MCF 10A (cell line): Measurements from ENCODE around the gene TAPBPL. TPM values are rescaled to one million over a fixed set of nuclear protein-coding genes. Genes with fewer than 3 reads are reported as not detected.

Experiments used
- BruUV-seq: library from RNA; stranded (reverse); fragments of 400-500 nt; replicated peaks from 2 replicates; lab custom pipeline; 2021; lab: Mats Ljungman, UMichigan
- CTCF ChIA-PET: fragments of 300-600 bp; sonication (Branson Sonifier 250); formaldehyde crosslinking; extraction: SDS; loops from one replicate; lab custom pipeline; 2021; ENCODE audit warnings: antibody characterized with exemption, inconsistent platforms; lab: Yijun Ruan, JAX
- POLR2A ChIA-PET: fragments of 300-600, 350-650 bp; sonication (Branson Sonifier 250); formaldehyde crosslinking; extraction: SDS; loops from one replicate; lab custom pipeline; 2020; ENCODE audit warnings: antibody characterized with exemption, inconsistent platforms; lab: Yijun Ruan, JAX
- DNase-seq: peaks from one replicate; pipeline ENCODE4 v3.0.0-alpha.2; 2018; ENCODE audit not compliant: unreplicated experiment
- H3K27ac Mint-ChIP-seq: one replicate; pipeline ENCODE4 v1.8.0; 2022; ENCODE audit warnings: mild to moderate bottlenecking, low read depth, mixed read lengths; ENCODE audit not compliant: unreplicated experiment
- H3K27me3 Mint-ChIP-seq: one replicate; pipeline ENCODE4 v1.8.0; 2022; ENCODE audit warnings: mixed read lengths; ENCODE audit not compliant: insufficient read depth, unreplicated experiment
- H3K36me3 Mint-ChIP-seq: one replicate; pipeline ENCODE4 v1.8.0; 2022; ENCODE audit warnings: mild to moderate bottlenecking, moderate library complexity, mixed read lengths; ENCODE audit not compliant: insufficient read depth, unreplicated experiment
- H3K4me1 Mint-ChIP-seq: one replicate; pipeline ENCODE4 v1.8.0; 2022; ENCODE audit warnings: mixed read lengths; ENCODE audit not compliant: insufficient read depth, unreplicated experiment
- H3K4me3 Mint-ChIP-seq: one replicate; pipeline ENCODE4 v1.8.0; 2022; ENCODE audit warnings: mild to moderate bottlenecking, moderate library complexity, mixed read lengths; ENCODE audit not compliant: unreplicated experiment
- H3K9me3 Mint-ChIP-seq: one replicate; pipeline ENCODE4 v1.8.0; 2022; ENCODE audit warnings: mixed read lengths; ENCODE audit not compliant: unreplicated experiment
- CTCF ChIP-seq: fragments of 200-600 bp; IDR thresholded peaks from one replicate; pipeline ENCODE4 v1.8.0; 2022; ENCODE audit warnings: antibody characterized with exemption, mild to moderate bottlenecking; ENCODE audit not compliant: unreplicated experiment
- intact Hi-C: fragments of 100-400 bp; cut with micrococcal nuclease; formaldehyde crosslinking; loops from 2 replicates; pipeline ENCODE4 v1.14.1; 2022
- total RNA-seq: library from RNA; stranded (reverse); gene quantifications from 2 replicates; pipeline ENCODE4 v1.2.3, GENCODE V29; 2022

TAPBPL gene
- total RNA-seq, 1 experiment from 2014 or later, result 8.1 TPM

- peak overlapping the region; percentile 60 for H3K4me3 Mint-ChIP-seq
- no TSS peak for BruUV-seq
- no peaks in the 10 kb centered on the region for H3K36me3 Mint-ChIP-seq
- H3K27me3 Mint-ChIP-seq, result no peaks in the 10 kb centered on the region
- intact Hi-C loops, result loop anchor here (1.0 kb wide), 1 partner anchor 21 kb away; no protein-coding TSS in a partner anchor
- no peaks in the 10 kb centered on the region for H3K9me3 Mint-ChIP-seq
- H3K27ac Mint-ChIP-seq, result peak overlapping the region; percentile 81
- no peak for TF ChIP-seq CTCF
- POLR2A ChIA-PET, result interaction anchor here (1.8 to 2.2 kb wide), 2 partner anchors 21 to 55 kb away, joined by 5 to 6 read pairs; partner anchors contain the start of genes SCNN1A and TAPBPL
- CTCF ChIA-PET, result no interaction called here
- H3K4me1 Mint-ChIP-seq, result peaks cover 17% of the 10 kb centered on the region
- peak; percentile 99 for DNase-seq
These were observed 21.5 kb upstream of the TAPBPL start for GRCh38 chr12:6430124-6430989.

GRCh38 chr12:6432991-6433390 is 18.9 kb upstream of the TAPBPL start:
- H3K9me3 Mint-ChIP-seq, result no peaks in the 10 kb centered on the region
- no peak for DNase-seq
- H3K36me3 Mint-ChIP-seq, result no peaks in the 10 kb centered on the region
- no peaks in the 10 kb centered on the region for H3K27me3 Mint-ChIP-seq
- no peak overlapping the region for H3K4me3 Mint-ChIP-seq
- no peak overlapping the region for H3K27ac Mint-ChIP-seq
- intact Hi-C loops, result no loop called here
- no peak for TF ChIP-seq CTCF
- no TSS peak for BruUV-seq
- peaks cover 17% of the 10 kb centered on the region for H3K4me1 Mint-ChIP-seq
- CTCF ChIA-PET, result interaction anchor here (0.6 to 1.4 kb wide), 4 partner anchors 9 to 124 kb away, joined by 3 to 16 read pairs (median 3); no protein-coding TSS in a partner anchor
- POLR2A ChIA-PET, result interaction anchor here (0.7 to 4.4 kb wide), 3 partner anchors 15 to 60 kb away, joined by 3 to 23 read pairs (median 3); partner anchors contain the start of genes MRPL51 and TAPBPL

- Mint-ChIP-seq H3K9me3 (no peaks in the 10 kb centered on the region), H3K27ac (no peak overlapping the region), H3K4me3 (no peak overlapping the region), H3K27me3 (no peaks in the 10 kb centered on the region), H3K4me1 (peaks cover 17% of the 10 kb centered on the region), H3K36me3 (no peaks in the 10 kb centered on the region)
- intact Hi-C loops, result no loop called here
- DNase-seq, result no peak
- no peak for TF ChIP-seq CTCF
- POLR2A ChIA-PET, result interaction anchor here (0.6 to 4.4 kb wide), 5 partner anchors 17 to 512 kb away, joined by 3 to 23 read pairs (median 3); partner anchors contain the start of genes GAPDH and TAPBPL
- BruUV-seq, result no TSS peak
- CTCF ChIA-PET, result interaction anchor here (0.7 to 1.9 kb wide), 3 partner anchors 11 to 60 kb away, joined by 3 to 11 read pairs (median 5); no protein-coding TSS in a partner anchor
These were observed 17.4 kb upstream of the TAPBPL start for GRCh38 chr12:6434205-6435140.
